GM19468 (cell line): ENCODE results near the gene PPP1R8.

Experiments
- ATAC-seq: cut with Tn5 transposase; IDR thresholded peaks from one replicate; pipeline ENCODE4 v1.9.1; 2021; ENCODE audit warnings: mild to moderate bottlenecking, moderate library complexity, moderate number of reproducible peaks; ENCODE audit not compliant: unreplicated experiment; ENCODE audit errors: extremely low read depth

Gene PPP1R8

DNA sequence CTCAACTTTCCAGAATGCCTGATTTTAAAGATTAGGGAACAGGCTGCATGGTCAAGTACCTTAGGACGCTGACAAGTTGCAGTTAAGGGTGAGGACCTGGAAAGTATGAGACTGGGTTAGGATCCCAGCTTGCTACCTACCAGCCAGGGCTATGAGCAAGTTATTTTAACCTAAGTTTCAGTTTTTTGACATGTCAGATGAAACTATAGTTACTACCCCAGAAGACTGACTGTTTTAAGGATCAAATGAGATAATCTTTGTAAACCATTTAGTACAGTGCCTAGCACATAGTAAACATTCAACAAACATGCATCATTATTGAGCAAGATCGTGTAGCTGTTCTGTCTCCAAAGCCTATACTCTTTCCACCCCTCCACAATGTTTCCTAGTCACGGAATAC, 56.2 kb downstream of the PPP1R8 start:
- no peak for ATAC-seq

DNA sequence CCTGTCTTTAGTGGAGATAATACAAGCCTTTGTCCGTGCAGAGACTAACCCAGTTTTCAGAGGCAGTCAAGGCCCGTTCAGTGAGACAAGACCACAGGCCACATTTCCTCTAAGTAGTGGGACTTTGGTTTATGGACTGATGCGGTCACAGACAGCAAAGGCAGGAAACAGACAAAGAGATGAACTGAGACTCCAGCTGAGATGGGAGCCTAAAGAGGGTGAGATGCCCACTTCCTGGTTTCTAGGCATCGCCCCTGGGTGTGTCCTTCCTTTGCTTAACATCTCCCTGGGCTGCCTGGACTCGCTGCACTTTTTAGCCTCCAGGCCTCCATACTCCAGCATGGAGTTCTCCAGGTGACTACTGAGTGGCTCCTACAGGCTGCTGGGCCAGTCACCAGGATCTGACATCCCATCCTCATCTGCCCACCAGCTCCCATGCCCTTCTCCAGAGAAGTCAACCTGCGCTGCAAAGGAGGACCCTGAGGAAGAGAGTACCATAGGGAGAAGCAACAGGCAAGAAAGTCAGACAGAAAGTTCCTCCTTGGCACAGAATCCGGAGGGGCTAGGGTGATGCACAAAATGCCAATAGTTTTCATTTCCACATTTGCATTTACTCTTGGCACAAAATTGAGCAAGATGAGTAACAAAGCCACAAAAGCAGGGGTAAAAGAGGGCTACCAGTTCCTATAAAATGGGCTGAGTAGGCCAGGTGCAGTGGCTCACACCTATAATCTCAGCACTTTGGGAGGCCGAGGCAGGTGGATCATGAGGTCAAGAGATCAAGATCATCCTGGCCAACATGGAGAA, 56.8 kb downstream of the PPP1R8 start:
- no peak for ATAC-seq

DNA sequence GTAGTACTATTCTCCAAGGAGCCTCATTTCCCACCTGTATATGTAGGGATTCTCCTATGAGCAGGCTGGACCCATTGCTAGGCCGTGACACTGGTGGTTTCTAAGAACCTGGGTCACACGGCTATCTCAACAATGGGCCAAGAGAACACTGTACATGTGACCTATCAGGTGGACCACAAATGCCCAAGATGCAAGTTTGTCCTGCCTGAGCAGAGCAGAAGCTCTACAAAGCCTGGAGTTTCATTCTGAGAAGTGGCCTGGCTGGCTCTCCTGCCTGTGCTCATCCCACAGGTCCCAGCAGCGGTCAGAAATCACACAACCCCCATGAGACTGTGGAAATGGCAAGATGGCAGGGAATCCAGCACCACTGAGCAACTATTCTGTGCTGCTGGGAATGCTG, 58.9 kb downstream of the PPP1R8 start:
- ATAC-seq: no peak

DNA sequence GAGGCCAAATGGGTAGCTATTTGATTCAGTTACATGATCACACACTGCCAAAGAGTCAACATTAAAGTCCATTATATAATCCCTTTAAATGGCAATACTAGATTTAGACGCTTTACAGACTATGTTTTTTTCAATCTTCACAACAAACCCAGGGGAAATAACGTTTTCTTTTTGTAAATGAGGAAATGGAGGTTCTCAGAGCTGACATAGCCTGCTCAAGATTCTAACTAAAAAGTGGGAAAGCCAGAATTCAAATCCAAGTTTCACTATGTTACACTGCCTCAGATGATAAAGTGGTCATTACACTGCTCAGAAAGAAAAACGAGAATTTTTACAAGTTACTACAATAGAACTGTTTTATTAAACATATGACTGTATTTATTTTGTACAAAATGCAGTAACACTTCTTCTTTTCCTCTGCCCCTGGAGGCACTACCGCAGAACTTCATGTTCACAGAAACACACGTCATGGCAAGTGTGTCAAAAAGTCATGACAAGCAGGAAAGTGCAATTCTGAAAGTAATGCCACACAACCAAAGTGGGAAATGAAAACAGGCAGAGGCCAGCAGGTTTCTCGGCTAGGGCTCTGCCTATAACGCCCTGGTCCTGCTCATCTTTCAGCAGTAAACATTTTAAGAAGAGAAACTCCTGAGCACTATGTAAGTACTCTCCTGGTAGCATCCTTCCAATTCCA, 60.8 kb downstream of the PPP1R8 start:
- no peak for ATAC-seq

DNA sequence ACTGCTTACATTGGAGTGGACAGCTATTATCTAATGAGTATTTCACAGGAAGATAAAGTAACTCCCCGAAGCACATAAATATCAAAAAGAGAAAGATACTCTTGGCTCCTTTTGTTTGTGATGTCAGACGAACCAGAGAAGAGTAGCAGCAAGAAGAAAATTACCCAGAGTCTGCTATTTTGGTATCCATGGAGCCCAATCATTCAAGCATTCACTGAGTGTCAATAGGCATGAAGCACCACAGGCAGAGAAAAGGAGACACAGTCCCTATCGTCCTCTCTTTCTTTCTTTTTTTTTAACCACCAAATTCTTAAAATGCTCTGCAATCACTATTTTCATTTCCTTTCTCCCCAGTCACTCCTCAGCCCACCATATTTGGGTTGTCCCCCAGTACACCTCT, 63.9 kb downstream of the PPP1R8 start:
- no peak for ATAC-seq
